Measurements from ENCODE around the gene OLA1. TPM values are rescaled to one million over a fixed set of nuclear protein-coding genes. Genes with fewer than 3 reads are reported as not detected.

Gene OLA1
- total RNA-seq, 1 donor from 2014 or later: 104 TPM

GRCh38 chr2:174078275-174078674 lies 170.1 kb downstream of the OLA1 start:
- no peak overlapping the region for H3K4me3 ChIP-seq (ENCODE audit: low read depth, low read length)
- no peak for DNase-seq (ENCODE audit: low read depth)
- peak; percentile 53 for TF ChIP-seq CTCF (conservative IDR thresholded peaks at IDR 0.05; ENCODE audit: low read depth, low read length)

GRCh38 chr2:174076975-174077374 lies 171.4 kb downstream of the OLA1 start:
- no peak for DNase-seq (ENCODE audit: low read depth)
- no peak for TF ChIP-seq CTCF (conservative IDR thresholded peaks at IDR 0.05; ENCODE audit: low read depth, low read length)
- H3K4me3 ChIP-seq (ENCODE audit: low read depth, low read length): no peak overlapping the region

GRCh38 chr2:174076040-174076439 lies 172.3 kb downstream of the OLA1 start:
- no peak for DNase-seq (ENCODE audit: low read depth)
- TF ChIP-seq CTCF (conservative IDR thresholded peaks at IDR 0.05; ENCODE audit: low read depth, low read length): peak; percentile 13

GRCh38 chr2:174074831-174075230 lies 173.5 kb downstream of the OLA1 start:
- no peak for TF ChIP-seq CTCF (conservative IDR thresholded peaks at IDR 0.05; ENCODE audit: low read depth, low read length)
- no peak overlapping the region for H3K4me3 ChIP-seq (ENCODE audit: low read depth, low read length)
- no peak for DNase-seq (ENCODE audit: low read depth)

More at GRCh38 chr2:174076040-174076439, 172.3 kb downstream of the OLA1 start:
- no peak overlapping the region for H3K4me3 ChIP-seq (ENCODE audit: low read depth, low read length)

GRCh38 chr2:174072857-174073256 lies 175.5 kb downstream of the OLA1 start:
- H3K4me3 ChIP-seq (ENCODE audit: low read depth, low read length): no peak overlapping the region
- TF ChIP-seq CTCF (conservative IDR thresholded peaks at IDR 0.05; ENCODE audit: low read depth, low read length): no peak
- DNase-seq (ENCODE audit: low read depth): no peak

- no peak for TF ChIP-seq CTCF (conservative IDR thresholded peaks at IDR 0.05; ENCODE audit: low read depth, low read length)
- no peak overlapping the region for H3K4me3 ChIP-seq (ENCODE audit: low read depth, low read length)
- DNase-seq (ENCODE audit: low read depth): no peak
These were observed 176.3 kb downstream of the OLA1 start for GRCh38 chr2:174072069-174072468.

GRCh38 chr2:174071321-174071720 lies 177.0 kb downstream of the OLA1 start:
- no peak overlapping the region for H3K4me3 ChIP-seq (ENCODE audit: low read depth, low read length)
- DNase-seq (ENCODE audit: low read depth): no peak
- TF ChIP-seq CTCF (conservative IDR thresholded peaks at IDR 0.05; ENCODE audit: low read depth, low read length): no peak

Data from epithelial cell of proximal tubule (primary cell).